Measurements from ENCODE around the gene BANP.
"Not testable (repeated sequence)": the region's sequence is repeated elsewhere in the genome, so short reads cannot be mapped to it uniquely, and the experiment has no call there.

Gene BANP

GRCh38 chr16:87996962-87997880 is 46.0 kb downstream of the BANP start:
- no peak for DNase-seq

GRCh38 chr16:87998184-87998793 is 47.1 kb downstream of the BANP start:
- not testable (repeated sequence) for DNase-seq

- DNase-seq = not testable (repeated sequence)
Observed at GRCh38 chr16:87998992-87999391, 47.8 kb downstream of the BANP start.

- DNase-seq = no peak
Observed at GRCh38 chr16:88002211-88002610, 51.0 kb downstream of the BANP start.

- no peak for DNase-seq
Observed at GRCh38 chr16:88002749-88003148, 51.5 kb downstream of the BANP start.

GRCh38 chr16:88003316-88003715 is 52.1 kb downstream of the BANP start:
- no peak for DNase-seq

GRCh38 chr16:88003736-88004135 is 52.5 kb downstream of the BANP start:
- DNase-seq = no peak

GRCh38 chr16:88004391-88004790 is 53.2 kb downstream of the BANP start:
- no peak for DNase-seq

- DNase-seq = no peak
Observed at GRCh38 chr16:88005181-88005581, 53.9 kb downstream of the BANP start.

- no peak for DNase-seq
Observed at GRCh38 chr16:88005968-88006367, 54.7 kb downstream of the BANP start.

GRCh38 chr16:88007321-88007731 is 56.1 kb downstream of the BANP start:
- DNase-seq = no peak

GRCh38 chr16:88008840-88009239 is 57.6 kb downstream of the BANP start:
- no peak for DNase-seq

- no peak for DNase-seq
Observed at GRCh38 chr16:88009563-88010342, 58.5 kb downstream of the BANP start.

GRCh38 chr16:88010343-88010967 is 59.2 kb downstream of the BANP start:
- DNase-seq = no peak

GRCh38 chr16:88010968-88011483 is 59.8 kb downstream of the BANP start:
- DNase-seq = no peak

GRCh38 chr16:88012360-88012759 is 61.1 kb downstream of the BANP start:
- DNase-seq = no peak

GRCh38 chr16:88013091-88013609 is 61.9 kb downstream of the BANP start:
- no peak for DNase-seq

- no peak for DNase-seq
Observed at GRCh38 chr16:88013766-88014251, 62.6 kb downstream of the BANP start.

GRCh38 chr16:88014252-88014781 is 63.1 kb downstream of the BANP start:
- no peak for DNase-seq

GRCh38 chr16:88014954-88015805 is 63.9 kb downstream of the BANP start:
- DNase-seq = no peak

GRCh38 chr16:88015806-88016140 is 64.5 kb downstream of the BANP start:
- DNase-seq = no peak
